Measurements from ENCODE around the gene EXOC6B.

The EXOC6B gene

GRCh38 chr2:72140621-72140960 lies 685.2 kb downstream of the EXOC6B start:
- DNase-seq: no peak

GRCh38 chr2:72139874-72140620 lies 685.8 kb downstream of the EXOC6B start:
- no peak for DNase-seq

GRCh38 chr2:72139471-72139873 lies 686.4 kb downstream of the EXOC6B start:
- no peak for DNase-seq

- DNase-seq: no peak
Measured at GRCh38 chr2:72138921-72139381, 686.9 kb downstream of the EXOC6B start.

- DNase-seq: no peak
Measured at GRCh38 chr2:72138011-72138881, 687.6 kb downstream of the EXOC6B start.

GRCh38 chr2:72137498-72138010 lies 688.3 kb downstream of the EXOC6B start:
- DNase-seq: no peak

- DNase-seq: no peak
Measured at GRCh38 chr2:72136933-72137497, 688.8 kb downstream of the EXOC6B start.

- no peak for DNase-seq
Measured at GRCh38 chr2:72136331-72136730, 689.5 kb downstream of the EXOC6B start.

GRCh38 chr2:72135921-72136320 lies 689.9 kb downstream of the EXOC6B start:
- DNase-seq: no peak

- DNase-seq: no peak
Measured at GRCh38 chr2:72134997-72135800, 690.6 kb downstream of the EXOC6B start.

- no peak for DNase-seq
Measured at GRCh38 chr2:72134408-72134996, 691.3 kb downstream of the EXOC6B start.

- DNase-seq: no peak
Measured at GRCh38 chr2:72133721-72134407, 692.0 kb downstream of the EXOC6B start.

- DNase-seq: no peak
Measured at GRCh38 chr2:72132981-72133720, 692.7 kb downstream of the EXOC6B start.

- DNase-seq: no peak
Measured at GRCh38 chr2:72131916-72132841, 693.7 kb downstream of the EXOC6B start.

GRCh38 chr2:72131371-72131891 lies 694.4 kb downstream of the EXOC6B start:
- no peak for DNase-seq

GRCh38 chr2:72130659-72131360 lies 695.0 kb downstream of the EXOC6B start:
- DNase-seq: no peak

GRCh38 chr2:72129681-72130340 lies 696.0 kb downstream of the EXOC6B start:
- DNase-seq: no peak

- no peak for DNase-seq
Measured at GRCh38 chr2:72128843-72129227, 697.0 kb downstream of the EXOC6B start.

Data from NCI-H2107 (cell line).